Ovary (tissue), 3 donors: ENCODE measurements around the gene ANKRD27.

Experiments used
- POLR2A ChIP-seq: fragments of 450-650 bp; IDR thresholded peaks from one replicate; pipeline ENCODE4 v1.6.1; 2017; ENCODE audit warnings: antibody characterized with exemption, mild to moderate bottlenecking, moderate library complexity
- TF ChIP-seq, protein P1 (sequence below), 3 donors: fragments of 450-650 bp in 2 of 3; fragments of 200-600 bp in 1 of 3; IDR thresholded peaks; one replicate each; pipeline versions ENCODE4 v1.5.1 to v1.8.0; 2016 to 2022; ENCODE audit warnings: antibody characterized with exemption in 3 of 3, mild to moderate bottlenecking in 1 of 3
- donor health status: DM: no; HTN: no; CAD: no.

DNA sequence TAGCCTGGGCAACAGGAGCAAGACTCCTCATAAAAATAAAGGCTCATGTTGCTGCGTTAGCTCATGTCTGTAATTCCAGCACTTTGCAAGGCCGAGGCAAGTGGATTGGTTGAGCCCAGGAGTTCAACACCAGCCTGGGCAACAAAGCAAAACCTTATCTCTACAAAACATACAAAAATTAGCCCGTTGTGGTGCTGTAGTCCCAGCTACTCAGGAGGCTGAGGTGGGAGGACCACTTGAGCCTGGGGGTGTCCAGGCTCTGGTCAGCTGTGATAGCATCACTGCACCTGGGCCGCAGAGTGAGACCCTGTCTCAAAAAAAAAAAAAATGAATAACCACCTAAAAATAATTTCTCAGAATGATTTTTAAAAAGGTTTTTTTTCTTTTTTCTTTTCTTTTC lies 12.7 kb upstream of the ANKRD27 start:
- TF ChIP-seq, protein P1, sequence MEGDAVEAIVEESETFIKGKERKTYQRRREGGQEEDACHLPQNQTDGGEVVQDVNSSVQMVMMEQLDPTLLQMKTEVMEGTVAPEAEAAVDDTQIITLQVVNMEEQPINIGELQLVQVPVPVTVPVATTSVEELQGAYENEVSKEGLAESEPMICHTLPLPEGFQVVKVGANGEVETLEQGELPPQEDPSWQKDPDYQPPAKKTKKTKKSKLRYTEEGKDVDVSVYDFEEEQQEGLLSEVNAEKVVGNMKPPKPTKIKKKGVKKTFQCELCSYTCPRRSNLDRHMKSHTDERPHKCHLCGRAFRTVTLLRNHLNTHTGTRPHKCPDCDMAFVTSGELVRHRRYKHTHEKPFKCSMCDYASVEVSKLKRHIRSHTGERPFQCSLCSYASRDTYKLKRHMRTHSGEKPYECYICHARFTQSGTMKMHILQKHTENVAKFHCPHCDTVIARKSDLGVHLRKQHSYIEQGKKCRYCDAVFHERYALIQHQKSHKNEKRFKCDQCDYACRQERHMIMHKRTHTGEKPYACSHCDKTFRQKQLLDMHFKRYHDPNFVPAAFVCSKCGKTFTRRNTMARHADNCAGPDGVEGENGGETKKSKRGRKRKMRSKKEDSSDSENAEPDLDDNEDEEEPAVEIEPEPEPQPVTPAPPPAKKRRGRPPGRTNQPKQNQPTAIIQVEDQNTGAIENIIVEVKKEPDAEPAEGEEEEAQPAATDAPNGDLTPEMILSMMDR (IDR thresholded peaks at IDR 0.05), result no peak
- no peak for TF ChIP-seq POLR2A
